HEK293 (cell line): ENCODE data around the gene MTX1.
"Not testable (repeated sequence)": the region's sequence is repeated elsewhere in the genome, so short reads cannot be mapped to it uniquely, and the experiment has no call there.

Source experiments
- CTCF ChIA-PET: fragments of 350-600 bp; formaldehyde crosslinking; extraction: SDS; loops from one replicate; lab custom pipeline; 2021; ENCODE audit warnings: antibody characterized with exemption; lab: Yijun Ruan, JAX
- POLR2A ChIA-PET: fragments of 300-600 bp; formaldehyde crosslinking; extraction: SDS; loops from one replicate; lab custom pipeline; 2020; ENCODE audit warnings: antibody characterized with exemption, inconsistent platforms; lab: Yijun Ruan, JAX
- H3K27ac ChIP-seq: fragments of 200-500 bp; sonication (Bioruptor generic); 2 replicates; pipeline ENCODE4 v1.5.1; 2014; ENCODE audit warnings: low read depth, low read length, control low read depth, inconsistent platforms; ENCODE audit errors: extremely low read depth
- H3K36me3 ChIP-seq, 2 experiments: fragments of 200-500 bp in 1 of 2; sonication (Bioruptor generic) in 1 of 2; 1 replicate in 1 of 2; 2 replicates in 1 of 2; pipeline ENCODE4 v1.5.1; 2014 to 2017; ENCODE audit warnings: inconsistent platforms in 2 of 2, low read length in 2 of 2; ENCODE audit not compliant: control insufficient read depth in 2 of 2, insufficient read depth in 1 of 2
- H3K4me1 ChIP-seq: fragments of 200-500 bp; sonication (Bioruptor generic); 2 replicates; pipeline ENCODE4 v1.5.1; 2014; ENCODE audit warnings: mild to moderate bottlenecking, low read length, inconsistent platforms; ENCODE audit not compliant: control insufficient read depth, insufficient read depth
- H3K4me3 ChIP-seq: 2 replicates; pipeline ENCODE4 v1.5.1; 2011; ENCODE audit warnings: low read depth, mild to moderate bottlenecking, control low read depth, low read length, moderate library complexity
- H3K9me3 ChIP-seq: fragments of 200-500 bp; sonication (Bioruptor generic); 2 replicates; pipeline ENCODE4 v1.5.1; 2014; ENCODE audit warnings: low read depth, low read length, inconsistent platforms; ENCODE audit not compliant: control insufficient read depth, insufficient read depth
- EGR2 ChIP-seq: fragments of 450-650 bp; formaldehyde crosslinking; IDR thresholded peaks from 2 replicates; pipeline ENCODE4 v1.5.1; 2016; ENCODE audit warnings: low read depth, missing biosample characterization, missing genetic modification characterization
- MZF1 ChIP-seq: fragments of 450-650 bp; formaldehyde crosslinking; IDR thresholded peaks from 2 replicates; pipeline ENCODE4 v1.5.1; 2017; ENCODE audit warnings: missing biosample characterization, missing genetic modification characterization, borderline replicate concordance
- SCRT2 ChIP-seq: fragments of 450-650 bp; formaldehyde crosslinking; IDR thresholded peaks from 2 replicates; pipeline ENCODE4 v1.5.1; 2016; ENCODE audit warnings: missing biosample characterization, missing genetic modification characterization
- ZBTB20 ChIP-seq: fragments of 450-650 bp; formaldehyde crosslinking; IDR thresholded peaks from 2 replicates; pipeline ENCODE4 v1.5.1; 2016; ENCODE audit warnings: missing biosample characterization, missing genetic modification characterization
- ZBTB8A ChIP-seq: fragments of 450-650 bp; formaldehyde crosslinking; IDR thresholded peaks from 2 replicates; pipeline ENCODE4 v1.5.1; 2016; ENCODE audit warnings: missing biosample characterization, missing genetic modification characterization
- ZNF112 ChIP-seq: fragments of 450-650 bp; formaldehyde crosslinking; IDR thresholded peaks from 2 replicates; pipeline ENCODE4 v1.5.0; 2017; ENCODE audit warnings: missing biosample characterization, missing genetic modification characterization
- ZNF18 ChIP-seq: fragments of 450-650 bp; formaldehyde crosslinking; IDR thresholded peaks from 2 replicates; pipeline ENCODE4 v1.5.1; 2016; ENCODE audit warnings: missing biosample characterization, missing genetic modification characterization
- ZNF394 ChIP-seq: fragments of 450-650 bp; formaldehyde crosslinking; IDR thresholded peaks from 2 replicates; pipeline ENCODE4 v1.5.1; 2016; ENCODE audit warnings: missing biosample characterization, missing genetic modification characterization, mild to moderate bottlenecking, moderate library complexity, borderline replicate concordance
- ZNF560 ChIP-seq: fragments of 450-650 bp; formaldehyde crosslinking; IDR thresholded peaks from 2 replicates; pipeline ENCODE4 v1.5.1; 2017; ENCODE audit warnings: missing biosample characterization, missing genetic modification characterization, borderline replicate concordance
- ZNF596 ChIP-seq: fragments of 450-650 bp; IDR thresholded peaks from 2 replicates; pipeline ENCODE4 v1.5.0; 2018; ENCODE audit warnings: missing biosample characterization, mild to moderate bottlenecking, missing genetic modification characterization, moderate library complexity
- ZNF600 ChIP-seq: fragments of 450-650 bp; formaldehyde crosslinking; IDR thresholded peaks from 2 replicates; pipeline ENCODE4 v1.5.1; 2016; ENCODE audit warnings: missing biosample characterization, missing genetic modification characterization
- ZNF830 ChIP-seq: fragments of 450-650 bp; IDR thresholded peaks from 2 replicates; pipeline ENCODE4 v1.5.0; 2018; ENCODE audit warnings: missing biosample characterization, missing genetic modification characterization, low read depth, mild to moderate bottlenecking, moderate library complexity

MTX1 gene

GRCh38 chr1:155188268-155188667 lies 20.2 kb upstream of the MTX1 start:
- CTCF ChIA-PET, result no interaction called here
- peaks cover 3% of the 10 kb centered on the region; the same call in 1 of the 2 replicates for H3K4me1 ChIP-seq
- POLR2A ChIA-PET, result no interaction called here

GRCh38 chr1:155189926-155190325 lies 18.6 kb upstream of the MTX1 start:
- H3K36me3 ChIP-seq, POLR2A ChIA-PET, H3K4me3 ChIP-seq, CTCF ChIA-PET, H3K9me3 ChIP-seq, H3K27ac ChIP-seq, H3K4me1 ChIP-seq: not testable (repeated sequence)

More at GRCh38 chr1:155188268-155188667, 20.2 kb upstream of the MTX1 start:
- TF ChIP-seq ZBTB20 (tag by site-specific recombination) (no peak), ZNF600 (tag by site-specific recombination) (peak; percentile 37; the same call in 1 of the 2 replicates)
- Histone ChIP-seq H3K9me3 (no peaks in the 10 kb centered on the region), H3K27ac (no peak overlapping the region), H3K36me3 (no peaks in the 10 kb centered on the region), H3K4me3 (no peak overlapping the region)

- Histone ChIP-seq H3K36me3 (peaks cover 0 to 7% of the 10 kb centered on the region in 2 experiments; a peak in 1 of 3 replicates), H3K4me1 (peaks cover 3% of the 10 kb centered on the region; the same call in 1 of the 2 replicates), H3K9me3 (no peaks in the 10 kb centered on the region), H3K27ac (no peak overlapping the region), H3K4me3 (no peak overlapping the region)
- POLR2A ChIA-PET, result no interaction called here
- TF ChIP-seq SCRT2 (tag by site-specific recombination), result no peak
- TF ChIP-seq ZNF394, result no peak
- no peak for TF ChIP-seq ZNF18 (tag by site-specific recombination)
- no peak for TF ChIP-seq ZNF560 (tag by site-specific recombination)
- TF ChIP-seq ZNF596 (tag by site-specific recombination), result no peak
- no peak for TF ChIP-seq ZNF112 (tag by site-specific recombination)
- no peak for TF ChIP-seq ZBTB8A
- no peak for TF ChIP-seq MZF1 (tag by site-specific recombination)
- CTCF ChIA-PET, result interaction anchor here (0.6 to 3.8 kb wide), 4 partner anchors 8 to 55 kb away, joined by 3 to 60 read pairs (median 35); partner anchors contain the start of genes KRTCAP2 and TRIM46
Observed at GRCh38 chr1:155191904-155192303, 16.6 kb upstream of the MTX1 start.

GRCh38 chr1:155192346-155193274 lies 15.9 kb upstream of the MTX1 start:
- TF ChIP-seq EGR2 (tag by site-specific recombination), result 0 out of 2 replicates have a peak, but pooled peaks have one; percentile 13
- no peak for TF ChIP-seq ZNF830 (tag by site-specific recombination)
- ChIA-PET POLR2A (interaction anchor here (0.7 to 2.3 kb wide), 18 partner anchors 9 to 191 kb away, joined by 3 to 11 read pairs (median 4); partner anchors contain the start of genes ENTREP3, KRTCAP2, SCAMP3 and THBS3), CTCF (interaction anchor here (0.6 to 3.8 kb wide), 21 partner anchors 9 to 804 kb away, joined by 3 to 60 read pairs (median 5); partner anchors contain the start of genes FDPS, KRTCAP2, MTX1 and THBS3)
- H3K4me3 ChIP-seq, result peak overlapping the region; percentile 40; the same call in 1 of the 2 replicates
- H3K4me1 ChIP-seq, result peaks cover 3% of the 10 kb centered on the region; the same call in 1 of the 2 replicates
- peaks cover 0 to 14% of the 10 kb centered on the region in 2 experiments; a peak in 1 of 3 replicates for H3K36me3 ChIP-seq
- H3K9me3 ChIP-seq, result no peaks in the 10 kb centered on the region
- H3K27ac ChIP-seq, result peak overlapping the region; percentile 42; the same call in 1 of the 2 replicates
